Right kidney (tissue), 1 donor: ENCODE data around the gene CFAP299.
A peak's percentile ranks its signal among the peaks of the same experiment; 100 is the strongest.
"Not testable (repeated sequence)": the region's sequence is repeated elsewhere in the genome, so short reads cannot be mapped to it uniquely, and the experiment has no call there.

Source experiments
- DNase-seq: peaks from one replicate; pipeline ENCODE4 v3.0.0-alpha.2; 2016

Gene CFAP299

GRCh38 chr4:80610845-80611677, 275.5 kb downstream of the CFAP299 start:
- peak; percentile 7 for DNase-seq

GRCh38 chr4:80611678-80611979, 276.1 kb downstream of the CFAP299 start:
- DNase-seq, result peak; percentile 4

GRCh38 chr4:80613470-80613869, 277.9 kb downstream of the CFAP299 start:
- no peak for DNase-seq

- no peak for DNase-seq
Measured at GRCh38 chr4:80614319-80614718, 278.8 kb downstream of the CFAP299 start.

- no peak for DNase-seq
Measured at GRCh38 chr4:80615099-80615498, 279.6 kb downstream of the CFAP299 start.

GRCh38 chr4:80619070-80619674, 283.6 kb downstream of the CFAP299 start:
- DNase-seq, result no peak

GRCh38 chr4:80631861-80632260, 296.3 kb downstream of the CFAP299 start:
- no peak for DNase-seq

- DNase-seq, result no peak
Measured at GRCh38 chr4:80637190-80637589, 301.7 kb downstream of the CFAP299 start.

GRCh38 chr4:80646061-80646460, 310.5 kb downstream of the CFAP299 start:
- DNase-seq, result no peak

- no peak for DNase-seq
Measured at GRCh38 chr4:80655662-80656061, 320.1 kb downstream of the CFAP299 start.

- DNase-seq, result not testable (repeated sequence)
Measured at GRCh38 chr4:80670118-80670517, 334.6 kb downstream of the CFAP299 start.

GRCh38 chr4:80678413-80678812, 342.9 kb downstream of the CFAP299 start:
- DNase-seq, result no peak

GRCh38 chr4:80680934-80681333, 345.4 kb downstream of the CFAP299 start:
- no peak for DNase-seq

- no peak for DNase-seq
Measured at GRCh38 chr4:80685214-80685613, 349.7 kb downstream of the CFAP299 start.

GRCh38 chr4:80687736-80688135, 352.2 kb downstream of the CFAP299 start:
- DNase-seq, result not testable (repeated sequence)

GRCh38 chr4:80694171-80694570, 358.6 kb downstream of the CFAP299 start:
- no peak for DNase-seq

GRCh38 chr4:80705311-80705710, 369.8 kb downstream of the CFAP299 start:
- DNase-seq, result no peak

GRCh38 chr4:80709082-80709869, 373.7 kb downstream of the CFAP299 start:
- no peak for DNase-seq

- no peak for DNase-seq
Measured at GRCh38 chr4:80710748-80711451, 375.4 kb downstream of the CFAP299 start.

- no peak for DNase-seq
Measured at GRCh38 chr4:80711956-80712355, 376.4 kb downstream of the CFAP299 start.

- DNase-seq, result no peak
Measured at GRCh38 chr4:80713409-80713808, 377.9 kb downstream of the CFAP299 start.

GRCh38 chr4:80717204-80717603, 381.7 kb downstream of the CFAP299 start:
- DNase-seq, result no peak

GRCh38 chr4:80726471-80726870, 390.9 kb downstream of the CFAP299 start:
- no peak for DNase-seq
